Activated effector memory CD4-positive, alpha-beta T cell treated with Interleukin-2 at 50 U/mL for 16 hours (primary cell): ENCODE results near the gene NOD1.
A peak's percentile ranks its signal among the peaks of the same experiment; 100 is the strongest.
"Not testable (repeated sequence)": the region's sequence is repeated elsewhere in the genome, so short reads cannot be mapped to it uniquely, and the experiment has no call there.

ENCODE experiments used
- DNase-seq: peaks from one replicate; pipeline ENCODE4 v3.0.0-alpha.2; 2020

NOD1 gene, protein sequence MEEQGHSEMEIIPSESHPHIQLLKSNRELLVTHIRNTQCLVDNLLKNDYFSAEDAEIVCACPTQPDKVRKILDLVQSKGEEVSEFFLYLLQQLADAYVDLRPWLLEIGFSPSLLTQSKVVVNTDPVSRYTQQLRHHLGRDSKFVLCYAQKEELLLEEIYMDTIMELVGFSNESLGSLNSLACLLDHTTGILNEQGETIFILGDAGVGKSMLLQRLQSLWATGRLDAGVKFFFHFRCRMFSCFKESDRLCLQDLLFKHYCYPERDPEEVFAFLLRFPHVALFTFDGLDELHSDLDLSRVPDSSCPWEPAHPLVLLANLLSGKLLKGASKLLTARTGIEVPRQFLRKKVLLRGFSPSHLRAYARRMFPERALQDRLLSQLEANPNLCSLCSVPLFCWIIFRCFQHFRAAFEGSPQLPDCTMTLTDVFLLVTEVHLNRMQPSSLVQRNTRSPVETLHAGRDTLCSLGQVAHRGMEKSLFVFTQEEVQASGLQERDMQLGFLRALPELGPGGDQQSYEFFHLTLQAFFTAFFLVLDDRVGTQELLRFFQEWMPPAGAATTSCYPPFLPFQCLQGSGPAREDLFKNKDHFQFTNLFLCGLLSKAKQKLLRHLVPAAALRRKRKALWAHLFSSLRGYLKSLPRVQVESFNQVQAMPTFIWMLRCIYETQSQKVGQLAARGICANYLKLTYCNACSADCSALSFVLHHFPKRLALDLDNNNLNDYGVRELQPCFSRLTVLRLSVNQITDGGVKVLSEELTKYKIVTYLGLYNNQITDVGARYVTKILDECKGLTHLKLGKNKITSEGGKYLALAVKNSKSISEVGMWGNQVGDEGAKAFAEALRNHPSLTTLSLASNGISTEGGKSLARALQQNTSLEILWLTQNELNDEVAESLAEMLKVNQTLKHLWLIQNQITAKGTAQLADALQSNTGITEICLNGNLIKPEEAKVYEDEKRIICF

DNA sequence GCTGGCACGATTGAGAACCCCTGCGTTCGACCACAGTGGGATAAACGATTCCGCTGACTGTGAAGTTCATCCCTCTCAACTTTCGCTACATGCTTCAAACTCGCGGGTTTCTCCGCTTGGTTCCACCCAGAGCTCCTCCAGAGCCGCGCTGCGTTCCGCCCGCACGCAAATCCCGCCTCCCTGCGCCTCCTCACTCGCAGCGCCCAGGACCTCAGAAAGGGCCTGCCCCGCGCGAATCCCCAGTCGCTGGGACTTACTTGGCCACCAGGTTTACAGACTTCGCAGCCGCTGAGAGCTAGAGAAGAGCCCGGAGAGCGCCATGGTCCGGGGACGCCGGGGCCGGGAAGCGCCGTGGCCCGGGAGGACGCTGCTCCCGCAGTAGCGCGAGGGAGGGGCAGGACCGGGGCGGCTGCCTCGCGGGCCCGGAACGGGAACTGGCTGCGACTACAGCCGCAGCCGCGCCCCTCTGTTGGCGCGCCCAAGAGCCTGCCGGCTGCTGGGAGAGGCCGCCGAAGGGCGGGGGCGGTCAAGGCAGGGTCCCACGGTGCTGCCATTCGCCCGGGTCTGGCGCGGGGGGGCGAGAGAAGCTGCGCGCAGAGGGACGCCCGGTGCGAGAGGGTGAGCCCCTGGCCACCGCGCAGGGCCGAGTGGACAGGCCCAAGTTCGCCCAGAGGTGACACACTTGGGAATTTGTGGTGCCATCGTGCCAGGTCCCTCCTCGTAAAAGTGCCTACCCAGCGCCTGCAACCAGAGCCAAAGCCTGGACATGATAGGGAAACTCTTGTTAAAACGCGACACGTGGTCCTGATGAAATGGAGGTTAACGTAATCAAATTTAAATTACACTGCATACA, at the start of gene NOD1:
TSS of gene NOD1 (minus strand) at position 436 of the 853 bp plus-strand sequence. CDS start 21,863 bp downstream, outside the sequence.
- peak; percentile 63 for DNase-seq

DNA sequence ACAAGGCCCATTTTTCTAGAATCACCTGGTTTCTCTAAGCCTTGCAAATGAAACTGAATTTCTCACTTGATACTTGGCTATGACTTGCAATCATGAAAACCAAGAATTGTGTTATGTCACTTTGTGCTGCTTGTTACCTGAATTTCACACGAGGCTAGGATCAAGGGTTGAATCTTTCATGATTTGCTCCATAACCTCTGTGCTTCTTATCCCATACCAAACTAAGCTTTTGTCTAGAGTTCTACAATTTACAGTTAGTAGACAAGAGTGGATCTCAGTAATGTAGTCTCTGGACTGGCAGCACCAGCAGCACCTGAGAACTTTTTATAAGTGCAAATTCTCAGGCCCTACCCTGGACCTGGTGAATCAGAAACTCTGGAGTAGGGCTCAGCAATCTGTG, 48.7 kb upstream of the NOD1 start:
- not testable (repeated sequence) for DNase-seq

DNA sequence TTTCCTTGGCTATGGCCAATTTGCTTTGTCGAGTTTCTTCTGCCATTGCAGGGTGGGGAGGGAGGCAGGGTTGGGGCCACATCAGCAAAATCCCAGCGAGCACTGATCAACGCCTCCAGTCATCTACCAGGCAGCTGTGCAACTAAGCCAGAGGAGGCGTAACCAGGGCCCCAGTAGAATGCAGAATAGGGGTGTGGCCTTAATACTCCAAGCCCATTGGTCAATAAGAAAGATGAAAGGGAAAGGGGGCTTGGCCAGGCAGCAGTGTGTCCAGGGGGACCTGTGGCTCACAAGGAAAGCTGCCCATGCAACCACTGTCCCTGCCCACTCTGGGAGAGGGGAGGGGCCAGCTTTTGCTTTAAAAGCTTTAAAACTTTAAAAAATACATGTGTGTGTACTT, 47.6 kb upstream of the NOD1 start:
- no peak for DNase-seq

DNA sequence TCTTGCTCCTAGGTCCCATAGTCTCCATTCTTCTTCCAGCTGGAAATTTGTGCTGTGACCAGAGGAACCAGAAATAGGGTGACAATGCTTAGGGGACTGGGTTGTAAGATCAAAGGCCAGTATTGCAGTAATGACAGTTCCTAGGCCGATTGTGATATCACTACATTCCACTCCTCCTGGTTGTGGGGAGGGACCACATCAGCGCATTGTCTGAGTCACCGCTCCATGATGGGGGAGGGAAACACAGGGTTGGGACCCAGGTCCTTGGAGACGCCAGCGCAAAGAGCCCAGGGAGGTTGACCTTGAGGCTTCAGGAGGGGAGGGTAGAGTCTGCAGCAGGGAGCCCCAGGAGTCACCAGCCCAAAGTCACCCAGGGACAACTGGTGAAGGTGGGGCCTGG, 46.8 kb upstream of the NOD1 start:
- no peak for DNase-seq

DNA sequence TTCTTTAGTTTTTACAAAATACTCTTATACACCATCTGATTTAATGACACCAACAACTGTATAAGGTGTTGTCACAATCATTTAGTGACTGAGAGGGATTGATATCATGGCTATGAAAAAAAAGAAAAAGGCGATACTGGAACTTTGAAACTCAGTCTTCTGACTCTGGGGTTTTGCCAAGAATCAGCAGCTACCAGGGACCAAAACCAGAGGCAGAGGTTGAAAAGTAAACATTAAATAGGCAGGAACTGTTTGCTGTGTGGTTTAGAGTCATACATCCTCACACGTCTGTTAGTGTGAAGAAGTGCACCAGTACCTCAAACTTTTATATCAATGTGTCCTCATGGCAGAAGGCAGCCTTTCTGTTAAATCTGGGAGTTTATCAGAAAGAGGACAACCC, 46.0 kb upstream of the NOD1 start:
- no peak for DNase-seq

DNA sequence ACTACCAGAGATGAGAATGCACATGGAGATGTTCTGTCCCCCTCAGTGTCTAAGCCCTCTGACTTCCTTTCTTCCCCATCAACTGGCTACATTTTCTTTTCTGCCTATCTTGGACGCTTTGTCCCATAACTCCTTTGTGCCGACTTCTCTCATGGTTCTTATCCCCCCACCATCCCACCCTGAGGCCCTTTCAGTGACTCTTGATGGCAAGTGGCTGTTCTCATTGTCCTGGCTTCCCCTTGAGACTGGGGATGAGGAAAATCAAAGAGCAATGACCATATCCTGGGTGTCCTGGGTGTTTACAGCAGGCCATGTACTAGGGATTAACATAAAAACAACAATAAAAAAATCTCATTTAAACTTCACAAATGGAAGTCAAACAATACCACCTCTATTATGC, 44.9 kb upstream of the NOD1 start:
- no peak for DNase-seq

DNA sequence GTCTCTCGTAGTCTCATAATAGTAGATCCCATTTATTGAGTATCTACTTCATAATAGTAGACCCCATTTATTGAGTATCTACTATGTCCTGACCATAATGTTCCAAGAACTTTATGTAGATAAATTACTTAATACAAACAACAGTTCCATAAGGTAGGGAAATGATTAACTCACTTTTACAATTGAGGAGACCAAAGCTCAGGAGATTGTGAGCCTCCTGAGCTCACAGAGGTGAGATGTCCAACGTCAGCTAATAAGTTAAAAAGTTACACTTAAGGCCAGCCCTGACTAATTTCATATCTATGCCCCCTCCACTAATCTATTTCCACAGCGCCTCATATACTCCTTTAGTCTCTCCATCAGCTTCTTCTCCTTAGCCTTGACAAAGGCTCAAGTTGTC, 43.6 kb upstream of the NOD1 start:
- no peak for DNase-seq

DNA sequence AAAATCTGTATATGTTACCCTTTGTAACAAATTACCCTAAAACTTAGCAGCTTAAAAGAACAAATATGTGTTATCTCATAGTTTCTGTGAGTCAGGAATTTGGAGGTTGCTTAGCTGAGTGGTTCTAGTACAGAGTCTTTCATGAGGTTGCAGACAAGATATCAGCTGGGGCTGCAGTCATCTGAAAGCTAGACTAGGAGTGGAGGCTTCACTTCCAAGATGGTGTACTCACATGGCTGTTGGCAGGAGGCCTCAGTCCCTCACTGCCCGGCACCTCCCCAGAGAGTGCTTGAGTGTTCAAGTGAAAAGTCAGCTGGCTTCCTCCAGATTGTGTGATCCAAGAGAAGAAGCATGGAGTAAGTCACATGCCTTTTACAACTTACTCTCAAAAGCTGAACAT, 42.9 kb upstream of the NOD1 start:
- DNase-seq, result no peak

DNA sequence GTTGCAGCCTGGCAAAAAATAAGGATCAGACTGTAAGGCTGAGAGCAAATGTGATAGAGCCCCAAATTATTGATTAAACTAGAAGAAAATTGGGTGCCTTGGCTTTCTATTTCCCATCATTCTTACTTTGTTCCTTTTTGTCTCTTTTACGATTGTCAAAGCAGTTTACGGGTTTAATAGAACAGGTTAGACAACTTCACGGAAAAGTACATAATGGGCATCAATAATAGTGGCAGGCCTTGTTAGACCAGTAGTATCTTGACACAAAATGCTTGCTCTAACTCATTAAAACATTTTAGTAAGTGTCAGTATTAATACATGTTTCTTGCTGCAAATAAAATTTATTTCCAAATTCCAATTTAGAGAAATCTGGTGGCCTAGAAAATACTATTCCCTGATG, 40.5 kb upstream of the NOD1 start:
- DNase-seq, result no peak

DNA sequence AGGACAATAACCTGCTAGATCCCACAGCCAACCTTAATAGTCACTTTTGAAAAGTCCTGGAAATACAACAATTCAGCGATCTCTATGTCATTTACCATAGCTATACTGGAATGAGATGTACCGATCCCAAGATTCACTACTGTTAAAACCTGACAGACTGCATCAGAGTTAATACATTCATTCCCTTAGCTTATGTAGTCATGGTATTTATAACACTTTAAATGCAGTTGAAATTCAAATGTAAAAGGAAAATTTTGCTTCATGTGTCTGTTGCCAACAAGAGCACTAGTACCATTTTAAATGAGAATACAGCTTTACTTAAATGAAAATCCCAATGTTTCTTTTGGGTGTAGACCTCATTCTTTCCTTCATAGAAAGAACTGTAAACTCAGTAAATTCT, 37.2 kb upstream of the NOD1 start:
- DNase-seq, result no peak

DNA sequence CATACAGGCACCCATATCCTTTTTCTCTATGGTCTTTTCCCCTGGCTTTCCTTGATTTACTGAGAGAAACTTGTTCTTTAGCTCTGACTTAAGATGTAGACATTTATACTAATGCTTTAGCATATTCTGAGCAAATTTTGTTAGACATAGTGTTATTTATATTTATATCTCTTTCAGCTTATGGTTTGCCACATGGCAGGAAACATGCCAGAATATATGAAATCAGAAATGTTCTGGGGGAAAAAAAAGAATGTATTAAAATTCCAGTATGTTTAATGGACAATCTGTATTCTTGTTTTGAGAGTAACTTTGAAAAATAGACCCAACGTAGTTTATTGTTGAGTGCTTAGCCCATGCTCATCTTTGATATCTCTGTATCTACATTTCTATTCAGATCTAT, 36.2 kb upstream of the NOD1 start:
- no peak for DNase-seq

DNA sequence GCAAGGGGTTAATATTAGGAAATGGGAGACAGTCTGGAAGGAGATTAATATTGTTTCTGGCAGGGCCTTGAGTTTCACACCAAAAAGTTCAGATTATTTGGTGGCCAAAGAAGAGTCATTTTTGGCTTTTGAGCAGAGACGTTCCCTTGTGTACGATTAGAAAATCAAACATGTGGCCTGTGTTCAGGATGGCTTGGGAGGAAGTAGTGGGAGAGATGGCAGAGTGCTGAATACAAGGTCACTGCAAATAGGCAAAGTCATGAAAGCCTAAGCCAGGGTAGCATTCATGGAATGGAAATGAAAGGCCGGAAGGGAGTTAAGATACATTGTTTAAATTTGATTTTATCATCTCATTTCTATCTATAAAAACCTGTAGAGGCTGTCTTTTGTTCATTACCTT, 35.6 kb upstream of the NOD1 start:
- no peak for DNase-seq

DNA sequence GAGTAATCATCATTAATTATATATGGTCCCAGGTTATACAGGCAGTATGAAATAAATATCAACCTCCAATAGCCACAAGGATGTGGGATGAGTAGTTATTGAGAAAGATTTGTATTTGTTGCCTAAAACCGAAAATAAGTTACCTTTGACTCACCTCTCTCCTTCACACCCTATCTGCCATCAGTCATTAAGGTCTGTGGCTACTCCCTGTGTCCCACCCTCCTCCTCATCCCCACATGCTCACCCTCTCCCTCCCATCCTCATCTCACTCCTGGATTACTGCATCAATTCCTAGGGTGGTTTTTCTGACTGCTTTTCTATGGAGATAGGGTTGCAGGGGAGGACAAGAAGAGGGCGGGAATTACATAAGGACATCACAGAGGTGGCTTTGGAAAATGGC, 35.2 kb upstream of the NOD1 start:
- DNase-seq, result no peak

DNA sequence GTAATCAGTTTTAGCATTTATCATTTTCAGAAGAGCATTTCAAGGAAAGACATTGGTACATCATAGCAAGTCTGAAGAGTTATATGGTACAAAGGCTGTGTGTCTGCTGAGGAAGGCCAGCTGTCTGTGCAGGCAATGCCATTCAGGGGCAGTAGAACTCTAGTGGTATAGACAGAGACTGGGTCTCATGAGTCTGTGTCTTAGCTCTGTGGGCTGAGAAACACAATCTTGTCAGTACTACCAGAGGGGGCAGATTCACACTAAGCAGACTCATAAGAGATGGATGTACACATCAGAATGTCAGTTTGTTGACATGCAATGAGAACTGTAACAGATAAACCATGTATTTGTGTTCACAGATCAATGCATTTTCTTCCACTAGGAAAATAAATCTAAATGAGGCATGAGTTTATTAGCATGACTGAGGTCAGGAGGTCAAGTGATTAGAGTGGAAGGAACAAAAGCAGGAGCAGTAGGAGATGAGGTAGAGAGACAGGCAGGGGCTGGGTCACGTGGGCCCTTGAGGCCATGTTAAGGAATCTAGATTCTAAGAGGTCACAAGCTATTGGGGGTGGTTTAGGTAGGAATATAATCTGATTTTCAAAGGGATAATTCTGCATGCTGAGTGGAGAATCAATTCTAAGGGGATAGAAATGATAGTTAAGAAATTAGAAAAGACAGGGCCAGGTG, 33.5 kb upstream of the NOD1 start:
- DNase-seq, result no peak

DNA sequence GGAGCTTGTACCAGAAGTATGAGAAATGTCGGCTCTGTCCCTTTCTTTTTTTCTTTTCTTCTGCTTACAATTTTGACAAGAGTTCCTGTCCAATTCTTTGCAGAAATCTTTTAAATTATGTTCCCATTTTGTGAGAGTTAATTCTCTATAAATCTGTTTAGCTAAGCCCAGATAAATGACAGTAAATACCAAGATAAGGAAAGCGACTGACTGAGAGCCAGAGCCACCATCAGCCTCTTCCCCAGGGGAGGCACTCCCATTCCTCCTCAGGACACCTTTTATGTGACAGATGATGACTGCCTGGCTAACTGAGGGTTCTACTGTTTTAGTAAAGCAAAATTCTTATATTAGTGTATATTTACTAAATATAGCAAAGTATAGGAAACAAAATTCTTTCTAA, 32.9 kb upstream of the NOD1 start:
- DNase-seq, result no peak

DNA sequence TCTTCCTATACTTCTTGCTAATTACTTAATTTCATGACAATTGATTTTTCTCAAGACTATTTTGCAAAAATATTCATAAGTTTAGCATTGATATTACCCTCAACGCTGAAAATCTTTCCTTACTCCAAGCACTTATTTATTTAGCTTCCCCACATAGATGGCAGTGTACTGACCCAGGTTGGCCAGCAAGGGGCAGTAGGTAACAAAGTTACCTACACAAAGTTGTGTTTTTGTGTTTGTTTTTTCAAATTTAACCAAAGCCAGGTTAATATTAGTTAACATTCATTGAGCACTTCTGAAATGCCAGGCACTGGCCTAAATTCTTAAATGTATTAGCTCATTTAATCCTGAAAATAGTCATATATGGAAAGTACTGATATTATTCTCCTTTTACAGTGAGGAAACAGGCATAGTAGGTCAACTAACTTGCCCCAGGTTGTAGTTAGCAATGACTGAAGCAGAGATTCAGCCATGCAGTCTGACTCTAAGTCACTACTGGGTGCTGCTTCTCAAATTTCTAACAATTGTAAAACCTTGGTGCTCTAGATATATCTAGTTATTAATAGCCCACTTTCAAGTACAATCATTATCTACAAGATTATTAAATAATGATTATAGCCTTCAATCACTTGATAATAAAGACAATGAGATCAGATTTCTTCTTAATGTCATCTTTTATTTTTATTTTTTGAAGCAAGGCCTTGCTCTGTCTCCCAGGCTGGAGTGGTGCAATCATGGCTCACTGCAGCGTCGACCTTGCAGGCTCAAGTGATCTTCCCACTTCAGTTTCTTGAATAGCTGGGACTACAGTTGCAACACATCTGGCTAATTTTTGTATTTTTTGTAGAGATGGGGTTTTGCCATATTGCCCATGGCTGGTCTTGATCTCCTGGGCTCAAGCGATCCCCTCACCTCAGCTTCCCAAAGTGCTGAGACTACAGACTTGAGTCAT, 31.8 kb upstream of the NOD1 start:
- no peak for DNase-seq

DNA sequence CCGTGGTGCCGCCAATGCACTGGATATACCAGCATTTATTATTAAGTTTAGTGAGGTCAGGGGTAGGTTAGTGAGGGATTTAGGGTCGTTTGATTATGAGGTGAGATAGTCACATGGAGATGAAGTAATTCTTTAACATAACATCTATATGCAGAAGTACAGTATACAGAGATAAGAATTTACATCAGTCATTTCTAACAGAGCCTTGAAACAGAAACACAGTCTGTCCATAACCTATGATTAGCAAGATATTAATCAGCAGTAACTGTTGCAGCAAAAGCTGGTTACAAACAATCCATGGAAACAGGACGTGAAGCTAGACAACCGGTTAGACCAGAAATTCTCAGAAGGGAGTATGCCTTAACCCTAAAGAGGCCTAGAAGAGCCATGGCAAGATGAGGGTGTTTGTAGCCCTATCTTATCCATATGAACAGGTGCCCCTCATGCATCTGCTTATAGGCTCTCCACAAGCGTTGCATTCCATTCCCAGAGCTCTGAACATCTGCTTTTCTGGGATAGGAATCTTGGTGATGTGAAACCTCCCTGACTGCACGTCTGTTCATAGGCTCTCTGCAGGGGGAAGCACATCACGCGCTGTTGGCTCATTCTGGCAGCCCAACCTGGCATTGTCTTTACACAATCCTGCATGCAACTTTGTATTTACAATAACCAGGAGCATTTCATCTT, 30.7 kb upstream of the NOD1 start:
- not testable (repeated sequence) for DNase-seq

DNA sequence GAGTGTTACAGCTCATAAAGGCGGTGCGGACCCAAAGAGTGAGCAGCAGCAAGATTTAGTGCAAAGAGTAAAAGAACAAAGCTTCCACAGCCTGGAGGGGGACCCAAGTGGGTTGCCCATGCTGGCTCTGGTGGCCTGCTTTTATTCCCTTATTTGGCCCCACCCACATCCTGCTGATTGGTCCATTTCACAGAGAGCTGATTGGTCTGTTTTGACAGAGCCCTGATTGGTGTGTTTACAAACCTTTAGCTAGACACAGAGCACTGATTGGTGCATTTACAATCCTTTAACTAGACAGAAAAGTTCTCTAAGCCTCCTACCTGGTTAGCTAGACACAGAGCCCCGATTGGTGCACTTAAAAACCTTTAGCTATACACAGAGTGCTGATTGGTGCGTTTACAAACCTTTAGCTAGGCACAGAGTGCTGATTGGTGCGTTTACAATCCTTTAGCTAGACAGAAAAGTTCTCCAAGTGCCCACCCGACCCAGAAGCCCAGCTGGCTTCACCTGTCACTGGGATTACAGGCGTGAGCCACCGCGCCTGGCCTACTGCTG, 28.8 kb upstream of the NOD1 start:
- DNase-seq, result not testable (repeated sequence)

DNA sequence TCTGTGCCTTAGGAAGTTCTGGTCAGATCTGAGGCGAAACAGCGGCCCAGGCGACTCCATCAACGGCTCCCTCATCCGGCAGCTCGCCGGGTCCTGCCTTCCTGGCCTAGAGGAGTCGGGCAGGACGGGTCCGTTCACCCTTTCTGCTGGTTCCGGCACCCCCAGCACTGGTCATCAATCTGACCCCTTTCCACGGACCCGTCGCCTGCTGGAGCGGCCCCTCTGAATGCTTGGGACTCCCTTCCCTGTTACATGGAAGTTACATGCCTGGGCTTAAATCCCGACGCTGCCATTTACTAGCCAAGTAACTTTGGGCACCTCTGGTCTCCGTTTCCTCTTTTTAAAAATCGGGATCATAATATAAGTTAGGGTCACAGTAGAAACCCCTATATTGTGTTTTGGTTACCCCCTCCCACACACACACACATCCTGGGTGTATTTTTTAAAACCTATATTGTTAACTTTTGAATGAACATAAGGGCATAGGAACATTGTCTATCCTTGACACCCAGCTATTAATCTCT, 26.7 kb upstream of the NOD1 start:
- DNase-seq, result no peak
